CD4-positive, alpha-beta T cell treated with Interleukin-15 for 1 hour (primary cell): ENCODE measurements around the gene GSE1.

ENCODE experiments used
- DNase-seq: peaks from one replicate; pipeline ENCODE4 v3.0.0-alpha.2; 2020

The GSE1 gene

GRCh38 chr16:85710732-85711131 is 97.6 kb downstream of the GSE1 start:
- no peak for DNase-seq

GRCh38 chr16:85711982-85712587 is 99.0 kb downstream of the GSE1 start:
- no peak for DNase-seq

DNA sequence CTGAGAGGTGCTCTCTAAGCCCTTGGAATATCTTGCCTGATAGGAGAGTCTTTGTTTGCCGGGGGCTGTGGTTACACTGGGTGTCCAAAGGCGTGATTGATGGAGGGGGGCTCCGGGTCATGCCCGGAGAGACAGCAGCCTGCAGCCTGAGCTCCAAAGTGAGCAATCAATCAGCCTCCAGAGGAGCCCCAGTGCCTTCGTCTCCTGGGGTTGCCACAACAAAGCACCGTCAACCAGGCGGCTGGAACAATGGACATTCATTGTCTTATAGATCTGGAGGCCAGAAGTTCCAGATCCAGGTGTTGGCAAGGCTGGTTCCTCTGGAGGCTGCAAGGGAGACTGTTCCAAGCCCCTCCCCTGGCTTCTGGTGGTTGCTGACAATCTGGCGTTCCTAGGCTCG is 99.7 kb downstream of the GSE1 start:
- DNase-seq, result no peak

DNA sequence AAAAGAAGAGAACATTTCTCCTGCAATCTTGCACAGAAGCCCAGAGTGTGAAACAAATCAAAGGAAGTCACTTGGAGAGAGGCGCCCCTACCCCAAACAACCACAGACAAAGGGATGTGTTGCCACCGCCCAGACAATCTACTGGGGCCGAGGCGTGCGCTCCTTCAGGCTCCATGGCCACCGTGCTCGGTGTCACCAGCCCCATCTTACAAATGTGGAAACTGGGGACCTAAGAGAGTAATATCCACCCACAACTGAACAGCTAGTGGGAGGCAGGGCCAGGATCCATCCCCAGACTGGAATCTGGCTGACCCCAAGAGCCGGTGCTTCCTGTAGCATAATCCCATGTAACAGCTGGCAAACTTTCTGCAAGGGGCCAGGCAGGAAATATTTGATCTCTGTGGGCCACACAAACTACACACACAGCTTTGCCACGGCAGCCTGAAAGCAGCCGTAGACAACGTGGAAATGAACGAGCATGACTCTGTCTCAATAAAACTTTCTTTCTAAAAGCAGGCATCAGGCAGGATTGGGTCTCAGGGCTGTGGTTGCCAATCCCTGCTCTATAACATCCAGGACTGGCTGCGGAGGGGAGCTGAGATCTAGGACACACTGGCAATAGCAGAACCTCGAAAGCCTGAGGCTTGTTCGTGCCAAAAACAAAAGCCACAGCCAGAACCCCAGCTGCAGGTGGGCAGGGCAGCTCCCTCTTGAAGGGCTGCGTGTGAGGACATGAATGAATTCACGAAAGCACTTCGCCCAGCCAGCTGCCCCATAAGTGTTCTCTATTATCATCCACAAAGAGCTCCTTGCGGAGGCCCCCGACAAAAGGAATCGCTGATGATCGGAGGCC is 102.3 kb downstream of the GSE1 start:
- no peak for DNase-seq

DNA sequence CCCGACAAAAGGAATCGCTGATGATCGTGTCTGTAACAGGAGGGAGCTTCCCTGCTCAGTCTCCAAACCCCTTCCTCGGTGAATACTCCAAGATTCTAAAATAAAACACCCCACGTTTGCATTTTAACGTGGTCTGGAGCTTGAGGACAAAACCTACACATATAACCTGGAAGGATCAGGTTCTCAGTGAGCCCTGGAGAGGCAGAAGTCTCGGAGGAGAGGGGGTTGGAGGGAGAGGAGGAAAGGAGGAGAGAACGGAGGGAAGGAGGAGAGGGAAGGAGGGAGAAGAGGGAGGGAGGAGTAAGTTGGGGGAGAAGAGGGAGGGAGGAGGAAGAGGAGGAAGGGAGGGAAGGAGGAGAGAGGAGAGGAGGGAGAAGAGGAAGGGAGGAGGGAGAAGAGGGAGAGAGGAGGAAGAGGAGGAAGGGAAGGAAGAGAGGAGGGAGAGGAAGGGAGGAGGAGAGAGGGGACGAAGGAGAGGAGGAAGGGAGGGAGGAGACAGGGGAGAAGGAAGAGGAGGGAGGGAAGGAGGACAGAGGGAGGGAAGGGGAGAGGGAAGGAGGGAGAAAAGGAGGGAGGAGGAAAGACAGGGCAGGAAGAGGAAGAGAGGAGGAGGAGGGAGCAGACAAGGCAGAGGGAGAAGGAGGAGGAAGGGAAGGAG is 103.0 kb downstream of the GSE1 start:
- DNase-seq, result no peak

DNA sequence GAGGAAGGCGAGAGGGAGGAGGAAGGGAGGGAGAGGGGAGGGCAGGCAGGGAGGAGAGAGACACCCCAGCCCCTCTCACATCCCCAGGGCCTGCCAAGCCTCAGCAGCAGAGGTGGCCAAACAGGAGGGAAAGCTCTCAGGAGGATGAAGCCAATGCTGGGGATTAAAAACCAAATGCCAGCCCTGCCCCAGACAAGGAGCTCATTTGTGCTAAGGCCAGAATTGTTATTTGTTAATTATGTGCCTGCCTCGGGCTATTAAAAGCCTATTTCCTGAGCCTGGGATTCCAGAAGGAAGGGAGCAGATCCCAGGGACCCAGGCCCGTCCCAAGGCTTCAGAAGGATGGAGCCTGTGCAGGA is 103.5 kb downstream of the GSE1 start:
- DNase-seq, result no peak

GRCh38 chr16:85717393-85718152 is 104.5 kb downstream of the GSE1 start:
- peak; percentile 29 for DNase-seq

DNA sequence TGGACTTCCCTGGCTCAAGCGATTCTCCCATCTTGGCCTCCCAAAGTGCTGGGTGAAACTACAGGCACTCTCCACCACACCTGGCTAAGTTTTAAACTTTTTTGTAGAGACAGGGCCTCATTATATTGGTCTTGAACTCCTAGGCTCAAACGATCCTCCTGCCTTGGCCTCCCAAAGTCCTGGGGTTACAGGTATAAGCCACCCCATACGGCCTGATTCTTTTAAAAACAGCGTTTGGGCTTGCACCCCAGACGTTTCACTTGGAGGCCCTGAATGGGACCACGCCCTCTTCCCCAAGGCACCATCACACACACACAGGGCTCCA is 105.0 kb downstream of the GSE1 start:
- no peak for DNase-seq

DNA sequence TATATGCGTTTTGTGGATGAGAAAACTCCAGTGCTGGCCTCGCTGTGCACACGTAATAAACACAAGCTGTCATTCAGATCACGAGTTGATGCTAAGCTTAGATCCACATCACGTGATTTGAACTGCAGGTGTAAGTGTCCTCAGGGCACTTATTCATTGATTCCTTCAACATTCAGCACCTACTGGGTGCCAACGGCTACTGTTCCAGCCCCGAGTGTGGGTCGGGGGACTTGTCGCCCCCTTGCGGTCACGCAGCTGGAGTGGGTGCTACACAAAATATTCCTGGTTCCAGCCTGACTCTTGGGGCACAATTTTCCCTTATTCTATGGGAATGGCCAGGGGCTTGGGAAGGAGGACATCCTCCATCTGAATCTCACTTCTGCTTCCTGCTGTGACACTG is 105.6 kb downstream of the GSE1 start:
- DNase-seq, result no peak

GRCh38 chr16:85719605-85720301 is 106.6 kb downstream of the GSE1 start:
- DNase-seq, result no peak

DNA sequence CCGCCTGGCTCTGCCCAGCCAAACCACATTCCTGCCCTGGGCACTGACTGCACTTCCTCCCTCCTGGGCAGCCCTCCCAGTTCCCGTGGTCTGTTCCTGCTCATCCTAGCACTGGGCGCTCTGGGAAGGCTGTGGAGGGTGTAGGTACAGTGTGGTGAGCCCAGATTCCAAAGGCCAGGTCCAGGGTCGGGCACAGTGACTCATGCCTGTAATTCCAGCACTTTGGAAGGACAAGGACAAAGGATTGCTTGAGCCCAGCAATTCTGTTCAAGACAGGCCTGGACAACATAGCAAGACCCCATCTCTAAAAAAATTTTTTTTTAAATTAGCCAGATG is 107.1 kb downstream of the GSE1 start:
- no peak for DNase-seq

- DNase-seq, result no peak
Measured at GRCh38 chr16:85722128-85722893, 109.2 kb downstream of the GSE1 start.

DNA sequence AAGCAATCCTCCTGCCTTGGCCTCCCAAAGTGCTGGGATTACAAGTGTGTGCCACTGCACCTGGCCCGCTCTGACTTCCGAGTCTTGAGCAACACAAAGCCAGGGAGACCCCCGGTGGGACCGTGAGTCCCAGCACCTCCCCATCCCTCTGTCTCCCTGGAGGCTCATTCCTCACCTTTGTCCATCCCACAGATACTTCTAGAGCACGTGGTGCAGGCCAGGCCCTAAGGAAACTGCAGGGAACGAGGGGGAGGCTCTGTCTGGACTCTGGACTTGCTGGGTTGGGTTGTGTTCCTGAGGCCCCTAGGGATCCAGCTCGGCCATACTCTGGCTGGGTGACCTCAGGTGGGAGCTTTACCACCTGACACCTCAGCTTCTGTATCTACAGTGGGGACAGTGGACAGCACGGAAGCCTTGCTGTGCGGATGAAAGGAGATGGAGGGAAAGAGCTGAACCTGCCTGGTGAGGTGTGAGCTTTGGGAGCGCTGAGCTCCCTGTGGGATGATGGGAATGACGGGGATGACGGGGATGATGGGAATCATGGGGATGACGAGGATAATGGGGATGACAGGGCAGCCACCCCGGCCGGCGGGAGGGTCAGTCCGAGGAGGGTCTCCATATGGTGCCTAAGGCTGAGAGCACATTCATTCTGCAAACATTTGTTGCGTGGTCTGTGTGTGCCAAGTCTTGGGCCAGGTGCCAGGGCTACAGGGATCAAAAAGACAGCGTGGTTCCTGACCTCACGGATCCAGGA is 111.2 kb downstream of the GSE1 start:
- no peak for DNase-seq

GRCh38 chr16:85724936-85725335 is 111.8 kb downstream of the GSE1 start:
- no peak for DNase-seq
